GM19455 (cell line): ENCODE results near the gene NR6A1.

Experiments used
- ATAC-seq: cut with Tn5 transposase; IDR thresholded peaks from one replicate; pipeline ENCODE4 v1.9.1; 2021; ENCODE audit not compliant: unreplicated experiment

The NR6A1 gene

DNA sequence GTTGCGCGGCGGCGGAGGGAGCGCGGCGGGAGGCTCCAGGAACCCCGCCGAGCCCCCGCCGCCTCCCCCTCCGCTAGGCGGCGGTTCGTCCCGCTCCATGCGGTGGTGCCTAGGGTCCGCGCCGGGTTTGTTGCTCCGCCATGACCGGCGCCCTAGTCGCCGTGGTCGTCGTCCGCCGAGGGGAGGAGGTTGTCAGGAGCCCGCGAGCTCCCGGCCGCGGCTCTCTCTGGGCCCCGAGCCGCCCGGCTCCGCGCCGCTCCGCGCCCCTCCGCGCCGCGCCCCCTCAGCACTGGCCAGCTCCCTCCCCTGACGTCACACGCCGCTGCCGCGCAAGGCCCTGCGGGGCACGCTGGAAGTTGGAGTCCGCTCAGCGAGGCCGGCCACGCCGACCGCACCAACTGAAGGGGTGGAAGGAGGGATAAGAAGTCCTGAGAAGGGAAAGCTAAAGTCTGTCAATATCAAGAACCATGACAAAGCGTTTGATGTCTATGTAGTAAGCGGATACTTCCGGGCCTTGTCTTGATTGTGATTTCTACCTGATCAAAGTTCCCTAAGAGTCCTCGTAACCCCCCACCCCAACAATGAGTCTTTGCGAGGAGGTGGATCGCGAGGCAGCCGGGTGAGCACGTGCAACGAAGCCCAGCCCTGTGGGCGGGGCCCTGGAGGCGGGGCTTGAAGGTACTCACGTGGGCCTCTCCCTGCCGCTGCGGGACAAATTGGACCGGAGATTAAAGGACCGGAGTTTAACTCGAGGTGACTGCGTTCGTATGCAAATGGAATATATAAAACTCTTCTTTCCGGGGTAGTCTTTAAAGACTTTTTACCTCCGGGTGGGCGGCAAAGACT is at the start of gene NR6A1:
Gene NR6A1, minus strand, starts transcription at position 291 of the 846 bp plus-strand sequence.
- ATAC-seq = peak; percentile 92

DNA sequence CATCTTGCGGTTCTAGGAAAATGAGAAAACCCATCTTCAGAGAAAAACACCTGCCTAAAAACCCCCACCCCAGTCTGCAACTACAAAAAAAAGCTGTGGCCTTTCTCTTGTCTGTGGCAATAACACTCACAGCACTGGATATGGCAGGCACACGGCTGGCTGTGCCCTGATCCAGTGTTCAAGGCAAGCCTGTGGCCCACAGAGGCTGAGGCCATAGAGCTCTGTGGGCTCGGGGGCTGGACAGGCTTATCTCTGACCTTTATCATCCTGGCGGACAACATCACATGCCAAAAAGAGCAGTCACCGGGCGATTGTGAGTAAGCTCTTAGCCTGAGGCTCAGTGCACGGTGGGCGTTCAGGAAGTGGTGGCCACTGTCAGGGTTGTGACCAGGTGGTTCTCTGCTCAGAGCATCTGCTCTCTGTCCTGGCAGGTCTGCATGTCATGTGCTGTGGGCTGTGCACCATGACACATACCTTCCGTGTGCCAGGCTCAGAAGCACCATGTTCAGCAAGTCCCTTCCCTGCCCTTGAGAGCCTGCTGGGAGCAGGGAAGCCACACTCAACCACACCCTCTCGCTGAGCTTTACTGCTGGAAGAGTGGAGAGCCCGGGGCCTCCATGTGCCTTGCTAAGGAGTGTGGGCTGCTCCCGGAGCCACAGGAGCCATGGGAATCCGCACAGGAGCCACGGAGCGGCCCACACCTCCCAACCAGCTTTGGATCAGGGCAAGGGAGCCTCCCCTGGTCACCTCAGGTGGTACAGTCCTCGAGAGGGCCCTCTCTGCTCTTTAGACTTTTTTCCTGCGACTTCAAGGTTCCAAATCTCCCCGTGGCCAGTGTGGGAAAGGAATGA is 47.5 kb upstream of the NR6A1 start:
- ATAC-seq = no peak

DNA sequence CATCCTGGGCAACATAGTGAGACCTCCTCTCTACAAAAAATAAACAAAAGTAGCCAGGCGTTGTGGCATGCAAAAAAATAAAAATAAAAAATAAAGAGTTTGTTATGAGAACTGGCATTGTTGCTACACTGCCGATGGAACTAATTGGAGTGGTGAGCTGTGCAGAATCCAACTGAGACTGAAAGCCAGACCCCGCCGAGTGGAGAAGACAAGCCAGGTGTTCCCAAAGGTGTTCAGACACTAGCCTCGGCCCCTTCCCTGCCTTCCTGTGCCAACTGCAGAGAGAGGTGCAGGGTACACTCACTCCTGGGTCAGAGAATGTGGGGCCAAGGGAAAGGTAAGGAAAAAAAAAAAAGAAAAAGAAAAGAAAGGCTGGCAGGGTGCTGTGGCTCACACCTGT is 44.5 kb upstream of the NR6A1 start:
- no peak for ATAC-seq

DNA sequence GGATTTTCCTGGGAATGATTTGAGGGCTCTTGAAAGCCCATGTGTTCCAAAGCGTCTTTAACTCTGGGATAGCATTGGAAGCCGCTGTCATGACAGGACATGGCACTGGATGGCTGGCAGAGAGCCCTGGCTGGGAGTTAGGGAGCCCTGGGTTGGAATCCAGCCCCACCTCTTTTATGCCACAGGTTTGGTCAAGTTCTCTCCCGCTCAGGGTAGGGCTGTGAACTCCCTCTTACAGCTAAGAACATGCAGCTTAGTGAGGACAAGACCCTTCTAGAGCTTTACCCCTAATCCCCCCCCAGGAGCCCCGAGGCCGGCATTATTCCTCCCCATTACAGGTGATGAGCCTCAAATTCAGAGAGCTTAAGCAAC is 43.0 kb upstream of the NR6A1 start:
- ATAC-seq = no peak

DNA sequence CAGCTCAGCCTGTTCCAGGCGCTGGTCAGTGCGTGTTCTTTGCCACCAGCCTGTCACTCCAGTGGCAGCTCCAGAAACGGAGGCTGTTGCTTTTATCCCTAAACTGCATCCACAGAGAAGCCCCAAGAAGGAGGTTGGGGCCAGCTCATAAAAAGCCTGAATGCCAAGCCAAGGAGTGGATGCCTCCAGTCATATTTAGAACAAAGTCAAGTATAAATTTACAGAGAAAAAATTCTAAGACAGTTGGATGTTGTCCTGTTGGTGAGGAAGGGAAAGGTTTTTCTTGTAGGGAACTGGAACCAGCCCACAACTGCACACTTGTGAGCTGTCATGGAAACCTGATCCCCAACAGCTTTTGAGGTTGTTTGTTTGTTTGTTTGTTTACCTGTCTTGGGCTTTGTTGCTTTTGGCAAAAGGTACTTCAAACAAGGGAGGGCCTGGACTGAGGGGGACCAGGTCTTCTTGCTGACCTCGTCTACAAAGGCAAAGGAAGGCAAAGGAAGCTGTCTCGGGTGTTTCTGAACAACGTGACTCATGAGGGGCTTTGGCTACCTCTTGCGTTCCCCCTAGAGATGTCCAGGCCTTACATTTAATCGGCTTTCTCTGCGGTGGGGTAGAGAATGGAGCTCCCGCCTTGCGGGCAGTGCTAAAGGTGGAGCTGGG is 42.5 kb upstream of the NR6A1 start:
- ATAC-seq = no peak

DNA sequence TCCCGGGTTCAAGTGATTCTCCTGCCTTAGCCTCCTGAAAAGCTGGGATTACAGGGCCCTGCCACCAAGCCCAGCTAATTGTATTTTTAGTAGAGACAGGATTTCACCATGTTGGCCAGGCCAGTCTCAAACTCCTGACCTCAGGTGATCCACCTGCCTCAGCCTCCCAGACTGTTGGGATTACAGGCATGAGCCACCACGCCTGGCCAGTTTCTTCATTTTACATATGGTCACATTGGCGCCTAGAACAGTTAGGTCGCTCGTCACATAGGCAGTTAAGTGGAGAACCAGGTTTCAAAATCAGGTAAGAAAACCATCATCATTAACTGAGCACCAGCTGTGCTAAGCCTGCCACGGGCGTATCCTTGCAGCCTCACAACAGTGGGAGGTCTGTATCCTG is 41.9 kb upstream of the NR6A1 start:
- no peak for ATAC-seq

DNA sequence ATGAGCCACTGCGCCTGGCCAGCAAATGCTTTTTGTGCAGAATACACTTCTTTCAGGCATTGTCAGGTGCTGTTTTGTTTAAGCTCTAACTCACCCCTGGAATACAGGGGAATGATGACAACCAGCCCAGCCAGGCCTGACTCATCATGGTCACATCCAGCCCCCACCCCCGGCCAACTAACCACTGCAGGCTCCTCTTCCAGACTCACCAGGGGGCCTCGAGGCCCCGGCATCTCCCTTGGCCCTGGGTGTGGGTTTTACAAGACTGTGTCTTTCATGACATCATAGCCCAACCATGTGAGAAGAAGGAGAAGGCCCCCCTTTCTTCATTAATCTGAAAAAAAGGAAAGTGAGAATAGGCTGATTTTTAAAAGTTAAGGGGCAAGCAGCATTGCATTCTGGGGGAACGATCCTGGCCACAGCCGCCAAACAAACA is 41.3 kb upstream of the NR6A1 start:
- ATAC-seq = no peak

DNA sequence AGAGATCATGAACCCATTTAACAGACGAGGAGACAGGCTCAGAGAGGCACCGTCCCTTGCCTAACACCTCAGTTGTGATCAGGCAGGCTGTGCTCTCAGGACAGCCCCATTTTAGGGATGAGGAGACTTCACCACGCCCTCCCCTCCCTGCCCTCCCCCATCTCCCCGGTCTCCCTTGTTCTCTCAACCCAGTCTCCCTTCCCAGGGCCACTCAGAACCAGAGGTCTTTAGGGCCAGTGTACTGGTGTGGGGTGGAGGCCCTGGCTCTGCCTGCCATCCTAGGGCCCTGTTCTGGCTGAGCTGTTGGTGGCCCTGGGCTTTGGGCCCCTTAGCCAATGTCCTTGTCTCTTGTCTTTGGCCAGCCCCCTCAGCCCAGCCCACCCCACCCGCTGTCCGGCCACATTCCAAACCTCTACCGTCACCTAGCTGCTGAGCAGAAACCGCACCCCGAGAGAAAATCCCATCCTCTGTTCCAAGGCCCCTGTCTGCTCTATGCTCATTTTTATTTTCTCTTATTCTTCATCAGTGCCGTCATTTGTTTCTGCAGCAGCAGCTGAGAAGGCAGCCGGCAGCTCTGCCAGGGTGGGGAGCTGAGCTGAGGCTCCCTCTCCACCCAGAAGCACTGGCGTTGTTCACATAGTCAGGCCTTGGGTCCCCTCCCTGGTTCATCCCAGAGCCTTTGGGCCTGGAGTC is 39.7 kb upstream of the NR6A1 start:
- ATAC-seq = no peak

DNA sequence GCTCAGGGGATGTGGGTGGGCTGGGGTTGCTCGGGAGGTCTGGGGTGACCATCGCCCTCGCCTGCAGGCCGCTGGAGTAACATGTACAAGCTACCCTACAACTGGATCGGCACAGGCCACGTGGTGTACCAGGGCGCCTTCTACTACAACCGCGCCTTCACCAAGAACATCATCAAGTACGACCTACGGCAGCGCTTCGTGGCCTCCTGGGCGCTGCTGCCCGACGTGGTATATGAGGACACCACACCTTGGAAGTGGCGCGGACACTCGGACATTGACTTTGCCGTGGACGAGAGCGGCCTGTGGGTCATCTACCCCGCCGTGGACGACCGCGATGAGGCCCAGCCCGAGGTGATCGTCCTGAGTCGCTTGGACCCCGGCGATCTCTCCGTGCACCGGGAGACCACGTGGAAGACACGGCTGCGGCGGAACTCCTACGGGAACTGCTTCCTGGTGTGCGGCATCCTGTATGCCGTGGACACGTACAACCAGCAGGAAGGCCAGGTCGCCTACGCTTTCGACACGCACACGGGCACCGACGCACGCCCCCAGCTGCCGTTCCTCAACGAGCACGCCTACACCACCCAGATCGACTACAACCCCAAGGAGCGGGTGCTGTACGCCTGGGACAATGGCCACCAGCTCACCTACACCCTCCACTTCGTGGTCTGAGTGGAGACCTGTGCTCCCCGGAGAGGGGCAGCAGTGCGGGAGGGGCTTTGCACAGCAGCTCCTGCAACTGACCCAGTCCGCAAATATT is 38.8 kb upstream of the NR6A1 start:
- ATAC-seq = no peak

DNA sequence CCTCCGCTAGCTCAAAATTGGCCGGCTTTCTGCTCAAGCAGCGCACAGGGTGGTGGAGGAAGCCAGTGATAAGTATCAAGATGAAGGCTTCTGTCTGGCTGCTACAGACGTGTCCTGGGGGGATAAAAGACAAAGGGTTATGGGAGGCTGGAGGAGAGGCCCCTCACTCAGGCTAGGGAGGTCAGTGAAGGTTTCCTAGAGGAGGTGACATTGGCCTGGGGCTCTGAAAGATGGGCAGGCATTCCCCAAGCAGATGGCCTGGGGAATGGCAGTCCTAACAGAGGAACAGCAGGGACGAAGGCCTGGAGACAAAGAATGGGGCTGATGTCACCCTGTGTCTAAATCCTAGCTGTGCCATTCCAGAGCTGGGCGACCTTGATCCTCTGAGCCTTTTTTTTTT is 38.1 kb upstream of the NR6A1 start:
- no peak for ATAC-seq

DNA sequence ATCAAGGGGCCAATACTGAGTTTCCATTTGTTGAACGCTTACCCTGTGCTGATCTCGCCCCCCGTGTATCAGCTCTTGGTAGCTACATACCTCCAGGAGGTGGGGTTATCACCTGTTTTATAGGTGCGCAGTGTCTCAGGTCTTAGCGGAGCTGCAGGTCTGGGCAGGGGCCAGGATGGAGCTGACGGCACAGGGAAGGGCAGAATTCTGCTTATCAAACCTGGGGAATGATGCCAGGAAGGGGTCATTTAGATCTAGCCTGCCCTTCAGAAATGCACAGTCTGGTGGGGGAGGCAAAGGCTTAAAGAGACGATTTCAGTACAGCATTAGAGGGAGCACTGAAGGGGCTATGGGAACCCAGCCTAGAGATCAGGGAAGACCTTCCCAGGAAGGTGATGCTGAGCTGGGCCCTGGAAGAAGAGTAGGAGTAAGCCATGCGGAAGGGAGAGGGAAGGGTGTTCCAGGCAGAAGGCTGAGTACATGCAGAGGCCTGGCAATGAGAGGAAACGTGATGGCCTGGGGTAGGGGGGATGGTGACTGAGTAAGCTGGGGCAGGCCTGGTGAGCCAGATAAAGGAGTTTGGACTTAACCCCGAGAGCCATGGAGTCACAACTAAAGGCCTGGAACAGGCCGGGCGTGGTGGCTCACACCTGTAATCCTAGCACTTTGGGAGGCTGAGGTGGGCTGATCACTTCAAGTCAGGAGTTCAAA is 37.3 kb upstream of the NR6A1 start:
- ATAC-seq = no peak

DNA sequence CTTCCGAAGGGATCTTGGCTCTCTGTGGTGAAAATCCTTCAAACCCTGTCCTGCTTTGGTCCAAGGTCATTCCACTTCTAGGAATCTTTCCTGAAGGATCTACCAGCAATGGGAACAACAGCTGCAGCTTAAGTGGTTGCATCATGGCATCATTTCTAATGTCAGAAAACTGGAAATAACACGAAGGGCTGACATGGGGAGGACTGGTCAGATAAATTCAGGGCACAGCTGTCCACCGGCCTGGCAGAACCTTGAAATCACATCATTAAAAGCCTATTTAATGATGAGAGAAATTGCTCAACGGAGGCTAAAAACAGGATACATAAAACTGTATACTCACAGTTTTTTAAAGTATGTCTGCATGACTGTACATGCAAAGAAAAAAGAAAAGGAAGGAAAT is 34.1 kb upstream of the NR6A1 start:
- ATAC-seq = no peak

DNA sequence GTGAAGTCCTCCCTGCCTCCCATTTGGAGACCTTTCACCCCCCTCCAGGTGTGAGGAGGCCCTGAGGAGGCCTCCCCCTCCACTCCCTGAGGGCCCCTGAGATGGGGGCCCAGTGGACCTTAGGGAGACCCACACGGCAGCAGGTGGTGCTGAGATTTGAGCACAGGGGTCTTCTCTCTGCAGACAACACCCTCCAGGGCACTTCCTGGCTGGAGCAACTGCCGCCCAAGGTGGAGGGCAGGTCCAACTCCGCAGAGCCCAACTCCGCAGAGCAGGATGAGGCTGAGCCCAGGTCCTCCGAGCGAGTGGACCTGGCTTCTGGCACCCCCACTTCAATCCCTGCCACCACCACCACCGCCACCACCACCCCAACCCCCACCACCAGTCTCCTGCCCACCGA is 32.8 kb upstream of the NR6A1 start:
- ATAC-seq = no peak

DNA sequence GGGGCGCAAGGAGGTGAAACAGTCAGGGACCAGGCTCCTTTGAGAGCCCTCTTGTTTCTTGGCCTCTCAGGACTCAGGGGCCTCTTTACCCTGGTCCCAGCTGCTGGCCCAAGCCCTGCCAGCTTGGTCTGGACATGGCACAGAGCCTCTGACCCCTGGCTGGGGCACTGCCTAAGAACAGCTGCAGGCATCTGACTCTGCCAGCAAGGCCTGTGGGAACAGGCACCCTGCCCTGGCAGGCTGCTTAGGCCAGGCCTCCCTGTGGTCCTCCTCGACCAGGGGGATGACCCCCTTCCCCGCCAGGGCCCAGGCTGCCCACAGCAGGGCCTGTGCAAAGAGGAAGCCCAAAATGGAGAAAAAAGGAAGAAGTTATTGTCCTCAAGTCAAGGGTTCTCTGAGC is 31.3 kb upstream of the NR6A1 start:
- no peak for ATAC-seq

DNA sequence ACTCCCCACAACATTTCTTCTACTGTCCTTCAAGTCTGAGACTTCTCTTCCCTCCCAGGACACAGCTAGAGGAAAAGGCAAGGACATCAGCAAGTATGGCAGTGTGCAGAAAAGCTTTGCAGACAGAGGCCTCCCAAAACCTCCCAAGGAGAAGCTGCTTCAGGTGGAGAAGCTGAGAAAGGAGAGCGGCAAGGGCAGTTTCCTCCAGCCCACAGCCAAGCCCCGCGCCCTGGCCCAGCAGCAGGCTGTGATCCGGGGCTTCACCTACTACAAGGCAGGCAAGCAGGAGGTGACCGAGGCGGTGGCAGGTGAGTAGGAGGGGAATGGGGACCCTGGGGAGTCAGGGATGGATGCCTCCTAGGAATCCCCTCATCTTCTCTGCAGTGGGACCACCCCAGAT is 30.2 kb upstream of the NR6A1 start:
- ATAC-seq = no peak

DNA sequence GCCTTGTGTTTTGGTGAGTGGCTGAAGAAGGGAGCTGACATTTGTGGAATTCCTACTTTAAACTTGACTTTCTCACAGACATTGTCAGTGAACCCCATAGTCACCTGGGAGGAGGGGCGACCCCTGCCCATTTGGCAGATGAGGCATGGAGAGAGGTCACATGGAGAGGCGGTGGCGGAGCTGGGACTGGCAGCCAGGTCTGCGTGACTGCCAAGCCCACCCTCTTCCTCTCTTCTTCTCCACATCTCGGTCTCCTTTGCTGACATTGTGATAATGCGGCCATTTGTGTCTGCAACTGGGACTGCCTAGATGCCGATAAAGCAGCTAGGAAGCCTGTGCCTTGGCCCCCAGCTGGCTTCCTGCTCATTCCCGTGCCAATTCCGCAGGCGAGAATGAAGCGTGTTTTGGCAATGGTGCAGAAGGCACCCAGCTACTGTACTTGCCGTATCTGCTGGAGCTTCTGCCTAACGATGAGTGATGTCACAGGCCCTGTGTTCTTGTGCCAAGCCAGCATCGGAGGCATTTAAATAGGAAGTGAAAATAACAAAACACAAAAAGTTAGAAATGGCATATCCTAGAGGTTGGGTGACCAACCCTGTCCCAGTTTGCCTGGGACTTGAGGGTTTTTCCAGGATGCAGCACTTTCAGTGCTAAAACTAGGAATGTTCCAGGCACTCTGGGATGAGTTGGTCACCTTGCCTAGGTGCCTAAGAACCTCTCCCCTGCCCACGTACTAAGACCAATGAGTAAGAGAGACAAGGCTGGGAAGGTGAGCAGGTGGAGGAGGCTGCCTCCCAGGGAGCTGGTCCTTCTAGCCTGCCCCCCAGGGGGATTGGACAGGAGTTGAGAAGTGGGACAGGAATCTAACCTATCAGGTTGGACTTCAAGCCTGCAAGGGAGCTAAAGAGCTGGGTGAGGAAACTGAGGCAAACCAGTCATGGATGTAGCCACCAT is 29.5 kb upstream of the NR6A1 start:
- no peak for ATAC-seq

DNA sequence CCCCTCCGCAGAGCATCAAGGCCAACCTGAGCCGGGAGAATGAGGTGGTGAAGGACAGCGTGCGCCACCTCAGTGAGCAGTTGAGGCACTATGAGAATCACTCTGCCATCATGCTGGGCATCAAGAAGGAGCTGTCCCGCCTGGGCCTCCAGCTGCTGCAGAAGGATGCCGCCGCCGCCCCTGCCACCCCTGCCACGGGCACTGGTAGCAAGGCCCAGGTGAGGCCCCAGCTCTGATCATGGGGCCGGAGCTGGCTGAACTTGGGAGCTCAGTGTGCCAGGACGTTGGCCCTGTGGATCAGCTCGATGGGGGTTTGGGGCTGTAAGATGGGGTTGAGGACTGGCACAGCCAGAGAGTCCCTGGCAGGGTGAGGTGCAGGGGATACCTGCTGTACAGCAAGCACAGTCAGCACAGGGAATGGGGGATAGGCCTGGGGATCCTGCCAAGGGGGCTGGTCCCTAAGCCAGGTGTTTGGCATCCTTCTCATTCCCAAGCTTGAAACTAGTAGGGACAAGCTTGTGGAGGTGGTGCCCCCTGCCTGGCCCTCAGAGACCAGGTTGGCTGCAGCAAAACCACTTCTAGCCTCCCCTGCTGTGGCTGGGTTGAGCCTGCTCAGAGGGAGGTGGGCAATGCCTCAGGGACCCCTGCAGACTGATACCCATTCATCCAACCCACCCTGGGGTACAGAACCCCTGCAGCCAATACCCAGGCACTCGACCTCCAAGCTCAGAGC is 28.3 kb upstream of the NR6A1 start:
- no peak for ATAC-seq
